ENCODE data around the gene LKAAEAR1. TPM values are rescaled to one million over a fixed set of nuclear protein-coding genes. Genes with fewer than 3 reads are reported as not detected.

The LKAAEAR1 gene
- total and polyA plus RNA-seq, 2 experiments from 2014 or later = 1.2 TPM; not detected in 1

- TF ChIP-seq EZH2 (IDR thresholded peaks at IDR 0.05; ENCODE audit: borderline replicate concordance) (no peak), EZH2phosphoT487 (IDR thresholded peaks at IDR 0.05; ENCODE audit: low read depth, severe bottlenecking, unreplicated experiment) (no peak), CTCF (IDR thresholded peaks at IDR 0.05; ENCODE audit: poor library complexity) (no peak)
- H3K9me2 ChIP-seq (replicated peaks; ENCODE audit: insufficient read depth) = no peaks in the 10 kb centered on the region
- peaks cover 13% of the 10 kb centered on the region for H3K4me1 ChIP-seq (ENCODE audit: insufficient read depth)
- H4K20me1 ChIP-seq (ENCODE audit: insufficient read depth, poor library complexity, severe bottlenecking) = no peaks in the 10 kb centered on the region
- H3K36me3 ChIP-seq (replicated peaks; ENCODE audit: insufficient read depth, low read depth) = no peaks in the 10 kb centered on the region
- no peaks in the 10 kb centered on the region for H3K27me3 ChIP-seq
- peak overlapping the region; percentile 34 for H3K27ac ChIP-seq
- H2AFZ ChIP-seq = no peak overlapping the region
- H3K9me3 ChIP-seq (ENCODE audit: low read depth) = no peaks in the 10 kb centered on the region
- no peak for DNase-seq (ENCODE audit: low spot score)
- peak overlapping the region; percentile 98 for H3K4me3 ChIP-seq
- peak overlapping the region; percentile 95 for H3K4me2 ChIP-seq
- WGBS (ENCODE audit: low lambda C conversion rate, missing lambda C conversion rate) = 66% methylated on average over 12 of the region's 12 CpGs
- peaks cover 12% of the 10 kb centered on the region for H3K79me2 ChIP-seq
These were observed 20.0 kb downstream of the LKAAEAR1 start for GRCh38 chr20:64064145-64064698.

- H3K4me2 ChIP-seq = peak overlapping the region; percentile 95
- peak overlapping the region; percentile 63 for H2AFZ ChIP-seq
- H3K79me2 ChIP-seq = peaks cover 12% of the 10 kb centered on the region
- H3K27ac ChIP-seq = peak overlapping the region; percentile 34
- H3K4me1 ChIP-seq (ENCODE audit: insufficient read depth) = peaks cover 13% of the 10 kb centered on the region
- no peaks in the 10 kb centered on the region for H3K9me3 ChIP-seq (ENCODE audit: low read depth)
- H3K9me2 ChIP-seq (replicated peaks; ENCODE audit: insufficient read depth) = no peaks in the 10 kb centered on the region
- H3K36me3 ChIP-seq (replicated peaks; ENCODE audit: insufficient read depth, low read depth) = no peaks in the 10 kb centered on the region
- TF ChIP-seq CTCF (IDR thresholded peaks at IDR 0.05; ENCODE audit: poor library complexity) (no peak), EZH2phosphoT487 (IDR thresholded peaks at IDR 0.05; ENCODE audit: low read depth, severe bottlenecking, unreplicated experiment) (no peak), EZH2 (IDR thresholded peaks at IDR 0.05; ENCODE audit: borderline replicate concordance) (no peak)
- WGBS (ENCODE audit: low lambda C conversion rate, missing lambda C conversion rate) = 13% methylated on average over 19 of the region's 51 CpGs
- H3K27me3 ChIP-seq = no peaks in the 10 kb centered on the region
- H4K20me1 ChIP-seq (ENCODE audit: insufficient read depth, poor library complexity, severe bottlenecking) = no peaks in the 10 kb centered on the region
- peak overlapping the region; percentile 98 for H3K4me3 ChIP-seq
- peak; percentile 67 for DNase-seq (ENCODE audit: low spot score)
These were observed 20.6 kb downstream of the LKAAEAR1 start for GRCh38 chr20:64063389-64064144.

GRCh38 chr20:64062596-64063388, 21.4 kb downstream of the LKAAEAR1 start, which contains the start of gene TCEA2:
Gene TCEA2, plus strand, starts transcription at chr20:64063198. Its CDS starts 115 bp downstream, at chr20:64063313.
- Histone ChIP-seq H3K79me2 (peaks cover 12% of the 10 kb centered on the region), H3K9me2 (replicated peaks; ENCODE audit: insufficient read depth) (no peaks in the 10 kb centered on the region), H3K9me3 (ENCODE audit: low read depth) (no peaks in the 10 kb centered on the region), H3K4me1 (ENCODE audit: insufficient read depth) (peaks cover 13% of the 10 kb centered on the region), H3K4me3 (peak within 1 kb of the TSS; percentile 98), H3K27me3 (no peaks in the 10 kb centered on the region), H3K36me3 (replicated peaks; ENCODE audit: insufficient read depth, low read depth) (no peaks in the 10 kb centered on the region), H3K27ac (peak within 1 kb of the TSS; percentile 93), H4K20me1 (ENCODE audit: insufficient read depth, poor library complexity, severe bottlenecking) (no peaks in the 10 kb centered on the region), H2AFZ (peak within 1 kb of the TSS; percentile 74), H3K4me2 (peak within 1 kb of the TSS; percentile 95)
- TF ChIP-seq CTCF (IDR thresholded peaks at IDR 0.05; ENCODE audit: poor library complexity) (no peak), EZH2 (IDR thresholded peaks at IDR 0.05; ENCODE audit: borderline replicate concordance) (no peak), EZH2phosphoT487 (IDR thresholded peaks at IDR 0.05; ENCODE audit: low read depth, severe bottlenecking, unreplicated experiment) (no peak)
- DNase-seq (ENCODE audit: low spot score) = peak; percentile 99
- 9% methylated on average over 64 of the region's 85 CpGs for WGBS (ENCODE audit: low lambda C conversion rate, missing lambda C conversion rate)

All from hepatocyte (in vitro differentiated cells).